GM20000 (cell line): ENCODE data around the gene MICALL2.

ENCODE experiments used
- DNase-seq: peaks from one replicate; pipeline ENCODE4 v3.0.0; 2012; ENCODE audit warnings: low spot score
- TF ChIP-seq, protein P1 (sequence below): IDR thresholded peaks from 2 replicates; pipeline ENCODE4 v1.5.1; 2012; ENCODE audit warnings: mild to moderate bottlenecking, control low read depth; ENCODE audit errors: extremely low read depth, missing control alignments

Gene MICALL2

DNA sequence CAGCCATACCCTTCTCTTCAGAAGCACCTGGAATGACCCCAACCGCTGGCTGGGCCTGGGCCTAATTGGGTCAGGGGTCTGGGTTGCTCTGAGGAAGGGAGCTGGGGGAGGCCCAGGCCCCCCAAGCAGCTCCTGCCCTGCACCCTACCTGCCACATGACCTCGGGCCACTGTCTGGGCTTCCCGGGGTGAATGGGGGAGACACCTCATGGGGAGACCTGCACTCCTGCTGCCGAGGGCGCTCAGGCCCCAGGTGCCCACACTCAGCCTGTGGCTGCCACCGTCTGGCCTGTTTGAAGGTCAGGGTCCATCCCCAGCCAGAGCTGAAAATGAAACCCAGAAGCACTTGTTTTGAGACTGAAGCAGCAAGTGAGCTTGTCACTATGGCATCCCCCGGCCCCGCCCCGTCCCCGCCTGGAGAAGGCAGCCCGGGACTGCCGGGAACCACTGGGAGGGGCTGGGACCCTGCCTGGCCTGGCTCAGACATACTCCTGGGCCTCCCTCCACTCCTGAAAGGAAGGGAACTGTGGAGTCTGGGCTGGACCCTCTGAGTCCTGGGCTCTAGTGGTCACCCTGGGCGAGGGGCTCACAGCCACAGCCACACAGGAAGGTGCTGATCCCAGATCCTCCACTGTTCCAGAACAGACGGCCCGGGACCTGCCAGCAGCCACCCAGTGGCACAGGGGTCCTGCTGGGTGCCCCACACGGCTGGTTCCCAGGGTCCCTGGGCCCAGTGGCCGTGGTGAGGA is 7.4 kb upstream of the MICALL2 start:
- no peak for DNase-seq
- TF ChIP-seq, protein P1, sequence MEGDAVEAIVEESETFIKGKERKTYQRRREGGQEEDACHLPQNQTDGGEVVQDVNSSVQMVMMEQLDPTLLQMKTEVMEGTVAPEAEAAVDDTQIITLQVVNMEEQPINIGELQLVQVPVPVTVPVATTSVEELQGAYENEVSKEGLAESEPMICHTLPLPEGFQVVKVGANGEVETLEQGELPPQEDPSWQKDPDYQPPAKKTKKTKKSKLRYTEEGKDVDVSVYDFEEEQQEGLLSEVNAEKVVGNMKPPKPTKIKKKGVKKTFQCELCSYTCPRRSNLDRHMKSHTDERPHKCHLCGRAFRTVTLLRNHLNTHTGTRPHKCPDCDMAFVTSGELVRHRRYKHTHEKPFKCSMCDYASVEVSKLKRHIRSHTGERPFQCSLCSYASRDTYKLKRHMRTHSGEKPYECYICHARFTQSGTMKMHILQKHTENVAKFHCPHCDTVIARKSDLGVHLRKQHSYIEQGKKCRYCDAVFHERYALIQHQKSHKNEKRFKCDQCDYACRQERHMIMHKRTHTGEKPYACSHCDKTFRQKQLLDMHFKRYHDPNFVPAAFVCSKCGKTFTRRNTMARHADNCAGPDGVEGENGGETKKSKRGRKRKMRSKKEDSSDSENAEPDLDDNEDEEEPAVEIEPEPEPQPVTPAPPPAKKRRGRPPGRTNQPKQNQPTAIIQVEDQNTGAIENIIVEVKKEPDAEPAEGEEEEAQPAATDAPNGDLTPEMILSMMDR: no peak

DNA sequence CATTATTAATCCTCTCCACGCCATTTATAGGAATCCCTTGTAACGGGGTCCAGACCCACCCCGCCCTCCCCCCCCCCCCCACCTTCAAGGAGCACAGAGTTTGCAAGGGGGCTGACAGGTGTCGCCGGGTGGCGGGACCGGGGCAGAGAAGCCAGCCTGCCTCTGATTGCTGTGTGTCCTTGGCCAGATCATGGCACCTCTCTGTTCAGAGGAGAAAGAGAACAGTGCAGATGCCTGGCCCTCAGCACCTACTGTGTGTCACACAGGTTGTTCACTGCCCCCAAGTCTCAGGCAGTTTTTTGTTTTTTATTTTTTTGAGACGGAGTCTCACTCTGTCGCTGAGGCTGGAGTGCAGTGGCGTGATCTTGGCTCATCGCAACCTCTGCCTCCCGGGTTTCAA is 5.4 kb upstream of the MICALL2 start:
- no peak for DNase-seq
- TF ChIP-seq, protein P1: no peak

DNA sequence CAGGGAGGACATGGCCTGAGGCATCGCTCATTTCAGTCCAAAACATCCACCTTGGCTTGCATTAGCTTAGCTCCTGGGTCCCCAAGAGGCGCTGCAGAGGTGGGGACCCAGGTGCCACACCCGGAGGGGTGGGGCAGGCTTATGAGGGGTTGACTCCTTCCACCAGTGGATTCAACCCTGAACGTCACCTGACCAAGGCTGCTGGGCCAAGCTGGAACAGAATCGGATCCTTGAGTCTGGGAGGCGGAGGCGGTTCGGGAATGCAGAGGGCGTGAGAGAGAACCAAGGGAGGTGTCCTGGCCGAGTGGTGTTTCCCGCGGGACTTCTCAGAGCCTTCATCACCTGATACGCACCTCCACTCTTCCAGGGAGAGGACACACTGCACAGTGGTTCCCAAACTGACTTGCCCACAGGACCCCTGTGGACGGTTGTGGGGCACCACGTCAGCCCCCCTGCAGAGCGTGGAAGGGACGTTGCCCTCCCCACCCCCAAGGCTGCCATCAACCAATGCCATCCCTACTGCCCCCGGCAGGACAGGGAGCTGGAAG is 4.5 kb upstream of the MICALL2 start:
- TF ChIP-seq, protein P1: no peak
- no peak for DNase-seq

DNA sequence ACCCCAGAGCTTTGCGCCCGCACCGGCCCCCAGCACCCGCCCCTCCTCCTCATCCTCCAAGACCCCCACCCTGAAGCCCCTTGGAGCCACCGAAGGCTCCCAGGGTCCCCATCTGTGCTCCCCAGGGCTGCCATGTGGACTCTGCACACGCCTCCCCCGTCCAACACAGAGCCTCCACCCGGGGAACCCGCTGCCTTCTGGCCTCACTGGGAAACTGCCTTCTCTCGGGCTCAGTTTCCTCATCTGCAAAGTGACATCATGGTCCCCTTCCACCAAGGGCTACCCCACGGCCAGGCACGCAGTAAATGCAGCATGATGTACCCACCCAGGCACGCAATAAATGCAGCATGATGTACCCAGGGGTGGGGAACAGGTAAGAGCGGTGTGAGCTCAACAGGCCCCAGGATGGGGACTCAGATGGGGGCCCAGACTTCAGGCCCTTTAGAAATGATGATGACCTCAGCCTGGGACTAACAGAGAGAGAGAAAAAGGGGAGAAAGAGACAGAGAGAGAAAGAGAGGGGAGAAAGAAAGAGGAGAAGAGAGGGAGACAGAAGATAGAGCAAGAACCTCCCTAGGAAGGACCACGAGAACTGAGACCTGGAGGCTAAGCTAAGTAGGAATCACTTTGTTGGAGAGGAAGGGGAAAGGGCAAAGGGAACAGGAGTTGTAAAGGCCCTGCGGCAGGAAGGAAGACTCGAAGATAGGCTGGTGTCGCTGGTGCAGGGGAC is 2.5 kb upstream of the MICALL2 start:
- TF ChIP-seq, protein P1: no peak
- no peak for DNase-seq

DNA sequence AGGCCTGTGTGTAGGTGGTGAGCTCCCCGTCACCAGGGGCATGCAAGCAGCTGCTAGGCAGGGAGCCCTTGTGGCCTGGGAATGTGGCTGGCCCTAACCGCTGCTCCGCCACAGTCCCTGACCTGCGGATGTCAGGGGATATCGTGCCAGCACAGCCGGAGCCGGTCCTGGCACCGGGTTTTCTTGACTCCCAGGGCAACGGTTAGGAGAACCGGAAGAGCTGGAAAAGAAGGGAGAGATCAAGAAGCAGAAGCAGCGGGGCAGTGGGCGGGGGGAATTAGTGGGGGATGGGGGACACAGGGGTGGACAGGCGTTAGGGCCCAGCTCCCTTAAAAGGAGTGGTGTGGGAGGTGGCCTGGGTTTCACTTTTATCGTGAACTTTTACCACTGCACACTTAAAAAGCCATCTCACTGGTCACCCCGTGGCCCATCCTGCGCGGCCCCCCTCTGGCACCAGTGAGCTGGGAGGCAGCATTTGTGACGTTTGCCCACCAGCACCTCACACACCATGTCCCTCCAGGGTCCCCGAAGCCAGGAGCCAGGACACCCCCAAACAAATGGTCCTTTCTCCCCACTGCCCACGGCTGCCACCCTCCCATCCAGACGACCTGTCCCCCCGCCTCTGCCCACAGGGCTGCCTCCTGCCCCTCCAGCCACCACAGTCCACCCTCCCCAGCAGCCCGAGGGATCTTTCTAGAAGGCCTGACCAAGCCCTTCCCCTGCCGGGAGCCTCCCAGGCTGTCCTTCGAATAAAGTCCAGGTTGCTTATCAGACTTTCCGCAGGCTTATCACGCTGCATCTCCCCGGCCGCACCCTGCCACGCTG is 1.8 kb upstream of the MICALL2 start:
- peak; percentile 80 for DNase-seq
- TF ChIP-seq, protein P1: no peak

DNA sequence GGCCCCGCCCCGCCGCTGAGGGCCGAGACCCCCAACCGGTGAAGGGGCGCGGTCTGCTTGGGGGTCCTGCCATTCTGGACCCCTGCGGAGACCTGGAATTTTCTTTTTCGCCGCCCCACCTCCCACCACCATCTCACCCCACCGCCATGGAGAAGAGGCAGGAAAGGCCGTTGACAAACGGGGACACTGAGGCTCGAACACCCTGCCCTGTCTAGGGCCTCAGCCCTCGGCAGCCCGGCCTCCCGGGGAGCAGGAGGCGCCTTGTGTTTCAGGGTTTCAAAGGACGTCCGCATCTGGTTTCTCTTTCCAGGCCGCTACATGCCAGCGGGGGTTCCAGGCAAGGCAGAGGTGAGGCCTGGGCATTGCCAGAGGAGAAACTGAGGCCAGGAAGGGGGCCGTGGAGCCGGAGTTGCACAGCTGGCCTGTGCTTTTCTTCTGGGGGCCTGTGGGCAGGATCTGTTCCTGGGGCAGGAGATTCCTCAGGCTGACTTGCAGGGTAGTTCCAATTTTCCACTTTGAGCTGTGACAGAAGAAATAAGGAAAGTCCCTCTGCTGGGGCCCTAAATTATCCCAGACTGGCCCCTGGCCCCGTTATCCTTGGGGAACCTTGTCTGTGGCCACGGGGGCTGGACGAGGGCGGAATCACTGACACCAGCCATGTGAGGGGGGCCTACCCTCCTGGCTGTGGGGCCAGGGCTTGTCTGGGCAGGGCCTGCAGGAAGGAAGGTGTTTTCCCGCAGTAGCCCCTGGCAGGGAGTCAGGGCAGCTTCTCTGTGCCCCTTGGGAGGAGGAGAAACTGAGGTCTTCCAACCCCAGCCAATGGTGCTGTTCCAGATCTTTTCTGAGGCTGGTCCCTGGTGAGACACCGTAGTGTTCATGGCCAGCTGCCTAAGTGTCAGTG is 900 bp upstream of the MICALL2 start:
- TF ChIP-seq, protein P1: no peak
- DNase-seq: peak; percentile 71
